SK-N-SH treated with all-trans-retinoic acid at 6 μM for 48 hours (cell line): ENCODE measurements around the gene AXIN2.

Source experiments
- ATAC-seq: fragments of 200-7000 bp; cut with Tn5 transposase; 3 replicates; pipeline ENCODE4 v1.9.1; 2020; ENCODE audit warnings: mild to moderate bottlenecking, moderate library complexity
- ARNTL ChIP-seq: fragments of 450-650 bp; formaldehyde crosslinking; IDR thresholded peaks from 2 replicates; pipeline ENCODE4 v1.5.0; 2020; ENCODE audit warnings: low read depth, mild to moderate bottlenecking, moderate library complexity, borderline replicate concordance
- CSDC2 ChIP-seq: fragments of 250-450 bp; sonication (Bioruptor Pico); IDR thresholded peaks from 2 replicates; pipeline ENCODE4 v1.5.0; 2020; ENCODE audit warnings: mild to moderate bottlenecking, moderate library complexity
- GLIS3 ChIP-seq: fragments of 250-450 bp; sonication (Bioruptor Pico); IDR thresholded peaks from 2 replicates; pipeline ENCODE4 v1.5.0; 2020; ENCODE audit warnings: mild to moderate bottlenecking, moderate library complexity
- OSR1 ChIP-seq: fragments of 250-450 bp; sonication (Bioruptor Pico); IDR thresholded peaks from 2 replicates; pipeline ENCODE4 v1.8.0; 2022; ENCODE audit warnings: moderate library complexity, mild to moderate bottlenecking, inconsistent platforms
- PPARA ChIP-seq: fragments of 250-450 bp; sonication (Bioruptor Pico); IDR thresholded peaks from 2 replicates; pipeline ENCODE4 v1.5.0; 2020; ENCODE audit warnings: mild to moderate bottlenecking, borderline replicate concordance
- TCF4 ChIP-seq: fragments of 250-450 bp; sonication (Bioruptor Pico); IDR thresholded peaks from 2 replicates; pipeline ENCODE4 v1.8.0; 2021; ENCODE audit warnings: mild to moderate bottlenecking, moderate library complexity, borderline replicate concordance
- TOX ChIP-seq: fragments of 250-450 bp; sonication (Bioruptor Pico); IDR thresholded peaks from 2 replicates; pipeline ENCODE4 v1.8.0; 2021; ENCODE audit warnings: mild to moderate bottlenecking, moderate library complexity, borderline replicate concordance
- ZC3H10 ChIP-seq: fragments of 250-450 bp; sonication (Bioruptor Pico); IDR thresholded peaks from 2 replicates; pipeline ENCODE4 v1.5.1; 2021; ENCODE audit warnings: mild to moderate bottlenecking, moderate library complexity
- ZFP3 ChIP-seq: fragments of 250-450 bp; sonication (Bioruptor Pico); IDR thresholded peaks from 2 replicates; pipeline ENCODE4 v1.5.0; 2020; ENCODE audit warnings: mild to moderate bottlenecking, moderate library complexity
- ZFP30 ChIP-seq: fragments of 450-650 bp; formaldehyde crosslinking; IDR thresholded peaks from 2 replicates; pipeline ENCODE4 v1.5.0; 2022; ENCODE audit warnings: mild to moderate bottlenecking, moderate library complexity
- ZNF565 ChIP-seq: fragments of 450-650 bp; formaldehyde crosslinking; conservative IDR thresholded peaks from 2 replicates; pipeline ENCODE4 v1.5.0; 2020; ENCODE audit warnings: low read depth, mild to moderate bottlenecking, moderate library complexity
- ZNF70 ChIP-seq: fragments of 450-650 bp; formaldehyde crosslinking; IDR thresholded peaks from 2 replicates; pipeline ENCODE4 v1.5.0; 2020; ENCODE audit warnings: mild to moderate bottlenecking, moderate library complexity
- ZNF8 ChIP-seq: fragments of 450-650 bp; formaldehyde crosslinking; IDR thresholded peaks from 2 replicates; pipeline ENCODE4 v1.5.0; 2020; ENCODE audit warnings: mild to moderate bottlenecking, moderate library complexity
- TF ChIP-seq, protein P1 (sequence below): fragments of 250-450 bp; sonication (Bioruptor Pico); IDR thresholded peaks from 2 replicates; pipeline ENCODE4 v1.5.1; 2020; ENCODE audit warnings: low read depth, mild to moderate bottlenecking, moderate library complexity
- TF ChIP-seq, protein P2 (sequence below): fragments of 250-450 bp; sonication (Bioruptor Pico); IDR thresholded peaks from 2 replicates; pipeline ENCODE4 v1.8.0; 2020; ENCODE audit warnings: mild to moderate bottlenecking, moderate library complexity, borderline replicate concordance
- TF ChIP-seq, protein P3 (sequence below): fragments of 250-450 bp; sonication (Bioruptor Pico); IDR thresholded peaks from 2 replicates; pipeline ENCODE4 v1.8.0; 2021; ENCODE audit warnings: low read depth, mild to moderate bottlenecking, moderate library complexity, borderline replicate concordance
- TF ChIP-seq, protein P4 (sequence below): fragments of 250-450 bp; sonication (Bioruptor Pico); IDR thresholded peaks from 2 replicates; pipeline ENCODE4 v1.5.0; 2020; ENCODE audit warnings: mild to moderate bottlenecking, moderate library complexity

Gene AXIN2

DNA sequence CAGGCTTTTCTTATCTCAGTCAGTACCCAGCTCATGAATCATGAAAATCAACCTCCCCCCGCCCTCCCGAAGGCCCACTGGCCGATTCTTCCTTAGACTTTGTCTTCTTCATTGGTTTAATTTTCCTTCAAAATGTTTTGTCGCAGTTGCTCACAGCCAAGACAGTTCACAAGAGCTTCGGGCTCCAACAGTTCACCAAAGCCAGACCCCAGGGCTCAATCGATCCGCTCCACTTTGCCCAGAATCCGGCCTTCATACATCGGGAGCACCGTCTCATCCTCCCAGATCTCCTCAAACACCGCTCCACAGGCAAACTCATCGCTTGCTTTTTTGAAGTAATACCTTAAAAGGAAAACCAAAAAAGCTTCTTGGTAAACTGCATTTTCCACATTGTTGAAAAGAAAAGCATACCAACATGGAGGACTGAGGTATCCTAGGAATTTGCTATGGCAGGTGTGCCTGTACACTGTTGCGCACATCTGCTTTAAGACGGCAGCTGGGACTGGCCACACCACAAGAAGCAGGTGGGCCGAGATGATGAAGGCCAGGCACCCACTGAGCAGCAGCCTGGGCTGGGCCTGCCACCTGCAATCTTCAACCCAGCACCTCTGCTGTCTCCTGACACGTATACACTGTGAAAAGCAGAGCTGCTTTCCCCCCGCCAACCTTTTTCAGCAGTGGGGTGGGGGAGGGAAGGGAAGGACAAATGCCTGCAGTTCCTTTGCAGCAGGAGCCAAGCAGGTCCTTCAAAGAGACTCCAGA is 31.5 kb downstream of the AXIN2 start:
- TF ChIP-seq, protein P1, sequence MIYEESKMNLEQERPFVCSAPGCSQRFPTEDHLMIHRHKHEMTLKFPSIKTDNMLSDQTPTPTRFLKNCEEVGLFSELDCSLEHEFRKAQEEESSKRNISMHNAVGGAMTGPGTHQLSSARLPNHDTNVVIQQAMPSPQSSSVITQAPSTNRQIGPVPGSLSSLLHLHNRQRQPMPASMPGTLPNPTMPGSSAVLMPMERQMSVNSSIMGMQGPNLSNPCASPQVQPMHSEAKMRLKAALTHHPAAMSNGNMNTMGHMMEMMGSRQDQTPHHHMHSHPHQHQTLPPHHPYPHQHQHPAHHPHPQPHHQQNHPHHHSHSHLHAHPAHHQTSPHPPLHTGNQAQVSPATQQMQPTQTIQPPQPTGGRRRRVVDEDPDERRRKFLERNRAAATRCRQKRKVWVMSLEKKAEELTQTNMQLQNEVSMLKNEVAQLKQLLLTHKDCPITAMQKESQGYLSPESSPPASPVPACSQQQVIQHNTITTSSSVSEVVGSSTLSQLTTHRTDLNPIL = no peak
- no peak for TF ChIP-seq OSR1 (CRISPR knock-in tag)
- TF ChIP-seq ZNF565 (CRISPR knock-in tag) = no peak
- TF ChIP-seq TCF4 (CRISPR knock-in tag) = no peak
- no peak for TF ChIP-seq ARNTL (CRISPR knock-in tag)
- TF ChIP-seq, protein P2, sequence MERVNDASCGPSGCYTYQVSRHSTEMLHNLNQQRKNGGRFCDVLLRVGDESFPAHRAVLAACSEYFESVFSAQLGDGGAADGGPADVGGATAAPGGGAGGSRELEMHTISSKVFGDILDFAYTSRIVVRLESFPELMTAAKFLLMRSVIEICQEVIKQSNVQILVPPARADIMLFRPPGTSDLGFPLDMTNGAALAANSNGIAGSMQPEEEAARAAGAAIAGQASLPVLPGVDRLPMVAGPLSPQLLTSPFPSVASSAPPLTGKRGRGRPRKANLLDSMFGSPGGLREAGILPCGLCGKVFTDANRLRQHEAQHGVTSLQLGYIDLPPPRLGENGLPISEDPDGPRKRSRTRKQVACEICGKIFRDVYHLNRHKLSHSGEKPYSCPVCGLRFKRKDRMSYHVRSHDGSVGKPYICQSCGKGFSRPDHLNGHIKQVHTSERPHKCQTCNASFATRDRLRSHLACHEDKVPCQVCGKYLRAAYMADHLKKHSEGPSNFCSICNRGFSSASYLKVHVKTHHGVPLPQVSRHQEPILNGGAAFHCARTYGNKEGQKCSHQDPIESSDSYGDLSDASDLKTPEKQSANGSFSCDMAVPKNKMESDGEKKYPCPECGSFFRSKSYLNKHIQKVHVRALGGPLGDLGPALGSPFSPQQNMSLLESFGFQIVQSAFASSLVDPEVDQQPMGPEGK (CRISPR knock-in tag) = no peak
- TF ChIP-seq TOX = no peak
- ATAC-seq = no peak

DNA sequence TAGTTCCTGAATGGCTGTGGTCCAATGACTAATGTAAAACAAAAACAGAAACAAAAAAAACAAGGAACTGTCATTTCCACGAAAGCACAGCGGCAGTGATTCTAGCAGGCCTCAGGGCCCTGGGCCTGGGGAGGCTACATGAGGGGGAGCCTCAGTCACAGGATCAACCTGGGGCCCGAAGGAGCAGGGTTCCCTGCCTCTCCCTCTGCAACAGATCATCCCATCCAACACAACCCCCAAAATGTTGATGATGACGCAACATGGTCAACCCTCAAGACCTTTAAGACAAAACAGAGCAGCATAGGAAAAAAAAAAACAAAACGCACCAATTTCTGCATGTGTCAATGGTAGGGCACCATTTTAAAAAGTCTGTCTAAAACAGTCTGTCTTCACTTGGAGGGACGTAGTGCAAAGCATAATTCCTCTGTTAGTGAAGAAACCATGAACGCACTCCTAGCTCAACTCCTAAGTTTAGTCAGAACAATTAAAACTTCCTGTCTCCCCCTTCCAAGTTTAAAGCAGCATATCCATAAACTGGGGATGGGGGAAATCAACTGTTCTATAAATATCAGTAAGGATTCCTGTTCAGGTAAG is 32.3 kb downstream of the AXIN2 start:
- no peak for ATAC-seq
- TF ChIP-seq ZFP3 (CRISPR knock-in tag) = no peak
- TF ChIP-seq, protein P1 = no peak
- TF ChIP-seq PPARA (CRISPR knock-in tag) = no peak
- TF ChIP-seq TOX = no peak
- no peak for TF ChIP-seq ARNTL (CRISPR knock-in tag)
- TF ChIP-seq, protein P3, sequence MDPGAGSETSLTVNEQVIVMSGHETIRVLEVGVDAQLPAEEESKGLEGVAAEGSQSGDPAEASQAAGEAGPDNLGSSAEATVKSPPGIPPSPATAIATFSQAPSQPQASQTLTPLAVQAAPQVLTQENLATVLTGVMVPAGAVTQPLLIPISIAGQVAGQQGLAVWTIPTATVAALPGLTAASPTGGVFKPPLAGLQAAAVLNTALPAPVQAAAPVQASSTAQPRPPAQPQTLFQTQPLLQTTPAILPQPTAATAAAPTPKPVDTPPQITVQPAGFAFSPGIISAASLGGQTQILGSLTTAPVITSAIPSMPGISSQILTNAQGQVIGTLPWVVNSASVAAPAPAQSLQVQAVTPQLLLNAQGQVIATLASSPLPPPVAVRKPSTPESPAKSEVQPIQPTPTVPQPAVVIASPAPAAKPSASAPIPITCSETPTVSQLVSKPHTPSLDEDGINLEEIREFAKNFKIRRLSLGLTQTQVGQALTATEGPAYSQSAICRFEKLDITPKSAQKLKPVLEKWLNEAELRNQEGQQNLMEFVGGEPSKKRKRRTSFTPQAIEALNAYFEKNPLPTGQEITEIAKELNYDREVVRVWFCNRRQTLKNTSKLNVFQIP (CRISPR knock-in tag) = no peak
- TF ChIP-seq OSR1 (CRISPR knock-in tag) = no peak
- TF ChIP-seq, protein P4, sequence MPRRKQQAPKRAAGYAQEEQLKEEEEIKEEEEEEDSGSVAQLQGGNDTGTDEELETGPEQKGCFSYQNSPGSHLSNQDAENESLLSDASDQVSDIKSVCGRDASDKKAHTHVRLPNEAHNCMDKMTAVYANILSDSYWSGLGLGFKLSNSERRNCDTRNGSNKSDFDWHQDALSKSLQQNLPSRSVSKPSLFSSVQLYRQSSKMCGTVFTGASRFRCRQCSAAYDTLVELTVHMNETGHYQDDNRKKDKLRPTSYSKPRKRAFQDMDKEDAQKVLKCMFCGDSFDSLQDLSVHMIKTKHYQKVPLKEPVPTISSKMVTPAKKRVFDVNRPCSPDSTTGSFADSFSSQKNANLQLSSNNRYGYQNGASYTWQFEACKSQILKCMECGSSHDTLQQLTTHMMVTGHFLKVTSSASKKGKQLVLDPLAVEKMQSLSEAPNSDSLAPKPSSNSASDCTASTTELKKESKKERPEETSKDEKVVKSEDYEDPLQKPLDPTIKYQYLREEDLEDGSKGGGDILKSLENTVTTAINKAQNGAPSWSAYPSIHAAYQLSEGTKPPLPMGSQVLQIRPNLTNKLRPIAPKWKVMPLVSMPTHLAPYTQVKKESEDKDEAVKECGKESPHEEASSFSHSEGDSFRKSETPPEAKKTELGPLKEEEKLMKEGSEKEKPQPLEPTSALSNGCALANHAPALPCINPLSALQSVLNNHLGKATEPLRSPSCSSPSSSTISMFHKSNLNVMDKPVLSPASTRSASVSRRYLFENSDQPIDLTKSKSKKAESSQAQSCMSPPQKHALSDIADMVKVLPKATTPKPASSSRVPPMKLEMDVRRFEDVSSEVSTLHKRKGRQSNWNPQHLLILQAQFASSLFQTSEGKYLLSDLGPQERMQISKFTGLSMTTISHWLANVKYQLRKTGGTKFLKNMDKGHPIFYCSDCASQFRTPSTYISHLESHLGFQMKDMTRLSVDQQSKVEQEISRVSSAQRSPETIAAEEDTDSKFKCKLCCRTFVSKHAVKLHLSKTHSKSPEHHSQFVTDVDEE (CRISPR knock-in tag) = no peak
- TF ChIP-seq CSDC2 (CRISPR knock-in tag) = no peak
- TF ChIP-seq TCF4 (CRISPR knock-in tag) = no peak
- no peak for TF ChIP-seq ZNF565 (CRISPR knock-in tag)
- TF ChIP-seq GLIS3 (CRISPR knock-in tag) = no peak
- no peak for TF ChIP-seq ZNF70 (CRISPR knock-in tag)
- TF ChIP-seq, all 23 proteins: peak for 0

DNA sequence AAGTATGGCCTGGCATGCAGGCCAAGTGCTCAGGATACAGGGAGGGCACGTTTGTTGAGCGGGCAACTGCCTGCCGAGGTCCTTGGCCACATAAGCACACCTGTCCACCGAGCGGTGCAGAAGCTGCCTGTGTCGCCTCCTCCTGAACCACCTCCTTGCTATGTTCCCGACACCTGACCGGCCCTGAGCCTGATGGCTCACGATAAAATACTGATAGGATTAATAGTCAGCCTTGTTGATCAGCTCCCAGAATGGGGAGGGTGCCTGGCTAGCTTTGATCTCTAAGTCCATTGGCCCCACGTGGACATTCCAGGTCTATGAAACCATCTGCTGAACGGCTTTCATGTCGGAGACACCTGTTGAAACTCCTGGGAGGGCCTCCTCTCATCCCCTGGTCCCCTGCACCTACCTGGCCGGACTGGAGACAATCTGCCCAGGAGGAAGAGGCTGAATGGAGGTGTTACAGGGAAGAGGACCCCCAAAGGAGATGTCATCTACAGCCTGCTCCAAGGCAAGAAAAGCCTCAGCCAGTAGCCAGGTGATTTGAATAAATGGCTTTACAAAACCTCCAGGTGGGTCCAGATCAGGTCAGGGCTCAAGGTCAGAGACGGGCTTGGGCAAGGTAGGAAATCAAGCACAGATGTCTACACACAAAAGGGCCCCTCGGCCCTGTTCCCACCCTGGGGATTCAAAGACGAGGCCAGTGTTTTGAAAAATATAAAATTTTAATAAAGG is 33.4 kb downstream of the AXIN2 start:
- TF ChIP-seq ZFP3 (CRISPR knock-in tag) = no peak
- no peak for TF ChIP-seq TCF4 (CRISPR knock-in tag)
- no peak for TF ChIP-seq ZNF70 (CRISPR knock-in tag)
- TF ChIP-seq ZFP30 = no peak
- no peak for TF ChIP-seq OSR1 (CRISPR knock-in tag)
- TF ChIP-seq, protein P1 = no peak
- TF ChIP-seq, protein P2 (CRISPR knock-in tag) = no peak
- no peak for TF ChIP-seq ZNF8 (CRISPR knock-in tag)
- TF ChIP-seq ARNTL (CRISPR knock-in tag) = no peak
- no peak for TF ChIP-seq ZC3H10 (CRISPR knock-in tag)
- no peak; the same call in 2 of the 3 replicates for ATAC-seq
